Lower leg skin (tissue), 4 donors: ENCODE measurements around the gene LY6G6C. TPM values are rescaled to one million over a fixed set of nuclear protein-coding genes. Genes with fewer than 3 reads are reported as not detected.

ENCODE experiments used
- DNase-seq, 2 donors: peaks; one replicate each; pipeline ENCODE4 v3.0.0-alpha.2; 2019; ENCODE audit warnings: low spot score in 2 of 2
- H3K4me3 ChIP-seq: fragments of 200-600 bp; sonication (generic); 2 replicates; pipeline ENCODE4 v1.5.1; 2017; ENCODE audit warnings: mild to moderate bottlenecking, low read depth; ENCODE audit not compliant: poor library complexity, severe bottlenecking
- POLR2A ChIP-seq, 2 donors: fragments of 450-650 bp; IDR thresholded peaks; one replicate each; pipeline ENCODE4 v1.6.1; 2016 to 2017; ENCODE audit warnings: antibody characterized with exemption in 2 of 2, mild to moderate bottlenecking in 1 of 2, moderate library complexity in 1 of 2
- WGBS, 2 donors: methylation state at CpG; one replicate each; pipeline ENCODE4 v1.1.5; 2018; 5-methylcytosine and 5-hydroxymethylcytosine counted together
- intact Hi-C: fragments of 100-400 bp; cut with DNase I; formaldehyde crosslinking; loops from one replicate; pipeline ENCODE4 v1.15.0; 2023; ENCODE audit warnings: low total_unique reads
- microRNA-seq, 2 donors: library from miRNA; unstranded; fragments of <30 nt; microRNA quantifications; one replicate each; pipeline ENCODE4, GENCODE V29; 2016; ENCODE audit warnings: borderline replicate concordance in 2 of 2, borderline number of aligned reads in 1 of 2
- total RNA-seq, 4 donors: library from RNA; depleted of rRNA; stranded (reverse); fragments of >200 nt; gene quantifications; one replicate each; pipeline ENCODE4 v1.1.0, GENCODE V29; 2016
- TF ChIP-seq, protein P1 (sequence below), 3 donors: fragments of 450-650 bp; IDR thresholded peaks; one replicate each; pipeline ENCODE4 v1.5.1; 2016; ENCODE audit warnings: antibody characterized with exemption in 3 of 3, mild to moderate bottlenecking in 3 of 3, moderate library complexity in 2 of 3

The LY6G6C gene
- total RNA-seq, 4 donors from 2014 or later, result 189 to 513 (median 237) TPM

DNA sequence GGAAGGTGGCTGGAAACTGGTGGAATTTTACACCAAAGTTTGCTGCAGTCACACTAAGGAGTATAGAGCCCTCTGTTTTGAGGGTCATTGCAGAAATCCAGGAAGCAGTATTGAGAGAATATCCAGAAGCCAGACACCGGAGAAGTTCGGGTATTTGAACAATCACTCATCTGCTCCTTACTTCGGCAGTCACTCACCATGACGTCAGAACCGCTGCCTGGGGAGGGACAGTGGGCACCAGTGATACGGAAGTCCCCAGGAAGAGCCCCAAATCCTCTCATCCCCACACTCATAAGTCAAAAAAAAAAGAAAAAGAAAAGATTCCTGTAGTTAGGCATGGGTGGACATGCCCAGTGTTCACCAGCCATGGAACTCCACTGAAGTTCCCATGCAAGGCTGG, 44.6 kb downstream of the LY6G6C start:
- no peak overlapping the region for H3K4me3 ChIP-seq
- no peak for DNase-seq
- TF ChIP-seq, protein P1, sequence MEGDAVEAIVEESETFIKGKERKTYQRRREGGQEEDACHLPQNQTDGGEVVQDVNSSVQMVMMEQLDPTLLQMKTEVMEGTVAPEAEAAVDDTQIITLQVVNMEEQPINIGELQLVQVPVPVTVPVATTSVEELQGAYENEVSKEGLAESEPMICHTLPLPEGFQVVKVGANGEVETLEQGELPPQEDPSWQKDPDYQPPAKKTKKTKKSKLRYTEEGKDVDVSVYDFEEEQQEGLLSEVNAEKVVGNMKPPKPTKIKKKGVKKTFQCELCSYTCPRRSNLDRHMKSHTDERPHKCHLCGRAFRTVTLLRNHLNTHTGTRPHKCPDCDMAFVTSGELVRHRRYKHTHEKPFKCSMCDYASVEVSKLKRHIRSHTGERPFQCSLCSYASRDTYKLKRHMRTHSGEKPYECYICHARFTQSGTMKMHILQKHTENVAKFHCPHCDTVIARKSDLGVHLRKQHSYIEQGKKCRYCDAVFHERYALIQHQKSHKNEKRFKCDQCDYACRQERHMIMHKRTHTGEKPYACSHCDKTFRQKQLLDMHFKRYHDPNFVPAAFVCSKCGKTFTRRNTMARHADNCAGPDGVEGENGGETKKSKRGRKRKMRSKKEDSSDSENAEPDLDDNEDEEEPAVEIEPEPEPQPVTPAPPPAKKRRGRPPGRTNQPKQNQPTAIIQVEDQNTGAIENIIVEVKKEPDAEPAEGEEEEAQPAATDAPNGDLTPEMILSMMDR (IDR thresholded peaks at IDR 0.05), result no peak
- no peak for TF ChIP-seq POLR2A (IDR thresholded peaks at IDR 0.05)
- intact Hi-C loops, result no loop called here
- WGBS, 2 donors, result 67 to 75% methylated on average over 6 of the region's 6 CpGs

DNA sequence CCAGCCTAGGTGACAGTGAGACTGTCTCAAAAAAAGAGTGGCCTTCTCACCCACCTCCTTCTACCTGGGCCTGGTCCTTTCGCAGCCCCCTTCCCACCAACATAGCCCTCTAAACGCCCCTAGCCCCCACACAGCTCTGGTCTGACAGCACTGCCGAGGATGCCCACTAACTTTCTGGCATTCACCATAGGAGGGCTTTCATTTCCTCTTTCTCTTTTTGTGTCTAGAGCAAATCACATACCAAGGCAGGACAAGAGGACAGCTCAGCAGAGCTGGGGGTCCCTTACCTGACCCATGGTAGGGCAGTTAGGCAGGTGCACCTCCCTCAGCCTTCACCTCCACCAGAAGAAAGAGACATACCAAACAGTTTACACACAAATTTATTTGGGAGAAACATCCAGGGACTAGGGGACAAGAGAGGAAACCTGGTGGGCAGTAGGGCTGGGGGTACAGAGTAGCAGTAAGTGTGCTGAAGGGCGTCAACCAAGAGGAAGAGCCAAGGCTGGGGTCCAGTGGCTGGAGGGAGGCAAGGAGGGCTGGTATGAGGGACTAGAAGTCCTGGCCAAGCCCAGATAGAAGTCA, 45.1 kb downstream of the LY6G6C start:
- DNase-seq, result no peak
- TF ChIP-seq, protein P1 (IDR thresholded peaks at IDR 0.05), result no peak
- TF ChIP-seq POLR2A (IDR thresholded peaks at IDR 0.05), result no peak
- no peak overlapping the region for H3K4me3 ChIP-seq
- 73 to 82% methylated on average over 4 of the region's 4 CpGs for WGBS, 2 donors
- intact Hi-C loops, result no loop called here

DNA sequence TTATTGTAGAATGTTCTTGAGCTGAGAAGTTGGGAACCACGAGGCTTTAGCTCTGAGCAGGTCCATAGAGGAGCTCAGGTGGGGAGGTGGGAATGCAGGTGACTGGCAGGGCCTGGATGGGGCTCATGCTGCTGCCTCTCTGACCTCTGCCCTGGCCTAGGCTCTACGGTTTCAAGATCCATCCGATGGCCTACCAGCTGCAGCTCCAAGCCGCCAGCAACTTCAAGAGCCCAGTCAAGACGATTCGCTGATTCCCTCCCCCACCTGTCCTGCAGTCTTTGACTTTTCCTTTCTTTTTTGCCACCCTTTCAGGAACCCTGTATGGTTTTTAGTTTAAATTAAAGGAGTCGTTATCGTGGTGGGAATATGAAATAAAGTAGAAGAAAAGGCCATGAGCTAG, 51.9 kb downstream of the LY6G6C start, which contains the start of gene LY6G5B:
Gene LY6G5B (plus strand): TSS at position 301 of the 400 bp plus-strand sequence. CDS start 975 bp downstream, outside the sequence.
- no peak for TF ChIP-seq POLR2A (IDR thresholded peaks at IDR 0.05)
- TF ChIP-seq, protein P1 (IDR thresholded peaks at IDR 0.05), result no peak
- 81 to 88% methylated on average over 8 of the region's 8 CpGs for WGBS, 2 donors
- DNase-seq, result no peak
- intact Hi-C loops, result no loop called here
- H3K4me3 ChIP-seq, result no peak within 1 kb of the TSS

Small RNA genes within 50 kb of the gene (microRNA-seq; reads per million reads assigned to microRNA genes)
- gene MIR4646, result 0 reads per million in 2 donors

Other genes with a start within 250 kb of the LY6G6C start
- gene MICB, start 223.6 kb downstream of the LY6G6C start, total RNA-seq, result 1 to 10 TPM in 2 of 4 donors, under 1 TPM in 2; 0.61 to 2.6 (median 1.2) TPM
- not detected for gene MCCD1, start 192.8 kb downstream of the LY6G6C start, total RNA-seq
- 100 to 1,000 TPM; 176 to 355 (median 238) TPM for gene DDX39B, start 179.7 kb downstream of the LY6G6C start, total RNA-seq
- 1 to 10 TPM in 1 of 4 donors, under 1 TPM in 1, not detected in 2; 0.46 to 1.3 TPM for gene ATP6V1G2, start 175.1 kb downstream of the LY6G6C start, total RNA-seq
- 10 to 100 TPM; 25.2 to 44.4 (median 28.5) TPM for gene NFKBIL1, start 174.1 kb downstream of the LY6G6C start, total RNA-seq
- gene LTA, start 149.5 kb downstream of the LY6G6C start, total RNA-seq, result not detected
- gene TNF, start 146.2 kb downstream of the LY6G6C start, total RNA-seq, result 1 to 10 TPM in 1 of 4 donors, under 1 TPM in 3; 0.38 to 1.4 (median 0.59) TPM
- gene LTB, start 139.3 kb downstream of the LY6G6C start, total RNA-seq, result 1 to 10 TPM in 1 of 4 donors, not detected in 3; 1.1 TPM
- 1 to 10 TPM; 1.6 to 7.0 (median 4.4) TPM for gene LST1, start 135.5 kb downstream of the LY6G6C start, total RNA-seq
- gene NCR3, start 128.7 kb downstream of the LY6G6C start, total RNA-seq, result not detected
- gene AIF1, start 106.5 kb downstream of the LY6G6C start, total RNA-seq, result 10 to 100 TPM in 1 of 4 donors, 1 to 10 TPM in 3; 4.8 to 13.7 (median 7.2) TPM
- gene PRRC2A, start 101.0 kb downstream of the LY6G6C start, total RNA-seq, result 100 to 1,000 TPM in 1 of 4 donors, 10 to 100 TPM in 3; 57.4 to 131 (median 73.7) TPM
- gene BAG6, start 69.1 kb downstream of the LY6G6C start, total RNA-seq, result 100 to 1,000 TPM; 255 to 338 (median 287) TPM
- gene APOM, start 65.9 kb downstream of the LY6G6C start, total RNA-seq, result 1 to 10 TPM; 1.7 to 7.2 (median 2.5) TPM
- gene C6orf47, start 61.0 kb downstream of the LY6G6C start, total RNA-seq, result 10 to 100 TPM; 35.8 to 39.9 (median 37.2) TPM
- gene GPANK1, start 56.7 kb downstream of the LY6G6C start, total RNA-seq, result 10 to 100 TPM; 22.3 to 32.5 (median 24.3) TPM
- 100 to 1,000 TPM; 328 to 447 (median 416) TPM for gene CSNK2B, start 55.7 kb downstream of the LY6G6C start, total RNA-seq
- 10 to 100 TPM in 1 of 4 donors, 1 to 10 TPM in 3; 4.2 to 21.3 (median 7.1) TPM for gene LY6G5B, start 51.8 kb downstream of the LY6G6C start, total RNA-seq
- gene LY6G5C, start 40.7 kb downstream of the LY6G6C start, total RNA-seq, result 1 to 10 TPM in 1 of 4 donors, not detected in 3; 1.6 TPM
- 10 to 100 TPM; 49.9 to 61.8 (median 52.0) TPM for gene ABHD16A, start 18.4 kb downstream of the LY6G6C start, total RNA-seq
- not detected for gene LY6G6F, start 14.9 kb downstream of the LY6G6C start, total RNA-seq
- gene LY6G6D, start 6.4 kb downstream of the LY6G6C start, total RNA-seq, result 1 to 10 TPM in 1 of 4 donors, not detected in 3; 9.5 TPM
- 10 to 100 TPM in 1 of 4 donors, 1 to 10 TPM in 3; 6.0 to 10.5 (median 7.9) TPM for gene MPIG6B, start 1.6 kb upstream of the LY6G6C start, total RNA-seq
- 100 to 1,000 TPM in 3 of 4 donors, 10 to 100 TPM in 1; 65.7 to 124 (median 106) TPM for gene DDAH2, start 7.6 kb upstream of the LY6G6C start, total RNA-seq
- 100 to 1,000 TPM; 293 to 430 (median 393) TPM for gene CLIC1, start 14.8 kb upstream of the LY6G6C start, total RNA-seq
- gene MSH5, start 18.3 kb upstream of the LY6G6C start, total RNA-seq, result 10 to 100 TPM in 3 of 4 donors, 1 to 10 TPM in 1; 7.8 to 13.8 (median 11.4) TPM
- gene SAPCD1, start 40.9 kb upstream of the LY6G6C start, total RNA-seq, result 10 to 100 TPM; 25.3 to 80.6 (median 55.3) TPM
- 1 to 10 TPM in 3 of 4 donors, under 1 TPM in 1; 0.49 to 4.8 (median 1.4) TPM for gene VWA7, start 55.6 kb upstream of the LY6G6C start, total RNA-seq
- 10 to 100 TPM; 39.2 to 53.9 (median 46.9) TPM for gene VARS1, start 74.0 kb upstream of the LY6G6C start, total RNA-seq
- 10 to 100 TPM; 24.7 to 34.5 (median 28.7) TPM for gene LSM2, start 85.2 kb upstream of the LY6G6C start, total RNA-seq
- 1 to 10 TPM; 1.3 to 2.3 (median 1.8) TPM for gene HSPA1L, start 93.5 kb upstream of the LY6G6C start, total RNA-seq
- 100 to 1,000 TPM; 237 to 342 (median 321) TPM for gene HSPA1A, start 93.8 kb upstream of the LY6G6C start, total RNA-seq
- 100 to 1,000 TPM; 378 to 549 (median 420) TPM for gene HSPA1B, start 106.0 kb upstream of the LY6G6C start, total RNA-seq
- gene NEU1, start 141.1 kb upstream of the LY6G6C start, total RNA-seq, result 10 to 100 TPM; 29.1 to 47.6 (median 39.6) TPM
- gene SLC44A4, start 157.3 kb upstream of the LY6G6C start, total RNA-seq, result 1 to 10 TPM; 1.6 to 5.2 (median 3.2) TPM
- 10 to 100 TPM; 25.5 to 39.3 (median 33.6) TPM for gene EHMT2, start 176.0 kb upstream of the LY6G6C start, total RNA-seq
- gene ZBTB12, start 180.3 kb upstream of the LY6G6C start, total RNA-seq, result 1 to 10 TPM in 1 of 4 donors, under 1 TPM in 3; 0.25 to 1.6 (median 0.77) TPM
- gene C2, start 206.0 kb upstream of the LY6G6C start, total RNA-seq, result 1 to 10 TPM; 4.9 to 7.7 (median 6.7) TPM
- 10 to 100 TPM in 1 of 4 donors, 1 to 10 TPM in 3; 1.4 to 13.1 (median 4.5) TPM for gene CFB, start 224.3 kb upstream of the LY6G6C start, total RNA-seq
- gene NELFE, start 237.2 kb upstream of the LY6G6C start, total RNA-seq, result 10 to 100 TPM; 53.2 to 88.2 (median 83.4) TPM
- 10 to 100 TPM; 23.3 to 57.8 (median 32.3) TPM for gene SKIC2, start 237.4 kb upstream of the LY6G6C start, total RNA-seq